Thyroid gland (tissue), 4 donors: Measurements from ENCODE around the gene AFF3. TPM values are rescaled to one million over a fixed set of nuclear protein-coding genes. Genes with fewer than 3 reads are reported as not detected.

Experiments used
- DNase-seq, 2 donors: peaks; one replicate each; pipeline ENCODE4 v3.0.0-alpha.2; 2019
- H3K27ac ChIP-seq, 3 donors: fragments of 200-600 bp; sonication (generic); 1 replicate in 2 of 3; 2 replicates in 1 of 3; pipeline ENCODE4 v1.5.1; 2016 to 2019; ENCODE audit warnings: mild to moderate bottlenecking in 1 of 3, moderate library complexity in 1 of 3
- H3K27me3 ChIP-seq: fragments of 200-600 bp; sonication (generic); one replicate; pipeline ENCODE4 v1.5.1; 2019
- H3K36me3 ChIP-seq, 2 donors: fragments of 200-600 bp; sonication (generic); one replicate each; pipeline ENCODE4 v1.5.1; 2016 to 2019
- H3K4me1 ChIP-seq, 2 donors: fragments of 200-600 bp; sonication (generic); one replicate each; pipeline ENCODE4 v1.5.1; 2017 to 2019
- H3K4me3 ChIP-seq, 3 donors: fragments of 200-600 bp; sonication (generic); replicated peaks in 1 of 3; 1 replicate in 2 of 3; 2 replicates in 1 of 3; pipeline ENCODE4 v1.5.1; 2016; ENCODE audit warnings: mild to moderate bottlenecking in 1 of 3
- H3K9me3 ChIP-seq: fragments of 200-600 bp; sonication (generic); one replicate; pipeline ENCODE4 v1.5.1; 2017
- POLR2A ChIP-seq, 2 donors: fragments of 450-650 bp; IDR thresholded peaks; one replicate each; pipeline ENCODE4 v1.6.1; 2017; ENCODE audit warnings: antibody characterized with exemption in 2 of 2, mild to moderate bottlenecking in 2 of 2, moderate library complexity in 1 of 2
- WGBS, 2 donors: methylation state at CpG; one replicate each; pipeline ENCODE4 v1.1.5; 2017; 5-methylcytosine and 5-hydroxymethylcytosine counted together
- intact Hi-C: fragments of 100-400 bp; cut with DNase I; formaldehyde crosslinking; loops from one replicate; pipeline ENCODE4 v1.15.1; 2023
- total RNA-seq, 4 donors: library from RNA; depleted of rRNA; stranded (reverse); fragments of >200 nt; gene quantifications; one replicate each; pipeline ENCODE4 v1.2.3, GENCODE V29; 2016
- TF ChIP-seq, protein P1 (sequence below), 6 experiments: fragments of 200-600 bp in 3 of 6; fragments of 450-650 bp in 3 of 6; sonication (generic) in 3 of 6; IDR thresholded peaks; one replicate each; pipeline ENCODE4 v1.5.1; 2016 to 2019; ENCODE audit warnings: antibody characterized with exemption in 6 of 6, mild to moderate bottlenecking in 2 of 6, inconsistent platforms in 1 of 6, moderate library complexity in 1 of 6

Gene AFF3
- total RNA-seq, 4 donors from 2014 or later: 0.54 to 2.6 (median 1.1) TPM

DNA sequence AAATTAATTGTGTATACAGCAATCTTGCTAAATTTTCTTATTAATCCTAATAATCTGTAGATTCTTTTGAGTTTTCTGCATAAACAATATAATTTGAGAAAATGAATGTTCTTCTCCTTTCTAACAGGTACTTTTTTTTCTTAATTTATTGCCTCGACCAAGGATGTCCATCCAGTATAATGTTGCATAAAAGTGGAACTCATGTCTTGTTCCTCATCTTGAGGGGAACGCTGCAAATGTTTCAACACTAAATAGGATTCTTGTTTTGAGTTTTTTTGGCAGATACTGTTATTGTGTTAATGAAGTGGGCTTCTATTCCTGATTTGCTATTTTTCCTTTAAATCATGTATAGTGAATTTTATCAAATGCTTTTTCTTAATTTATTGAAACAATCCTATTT, 408.2 kb downstream of the AFF3 start:
- no peak for DNase-seq
- intact Hi-C loops: no loop called here
- TF ChIP-seq, protein P1, sequence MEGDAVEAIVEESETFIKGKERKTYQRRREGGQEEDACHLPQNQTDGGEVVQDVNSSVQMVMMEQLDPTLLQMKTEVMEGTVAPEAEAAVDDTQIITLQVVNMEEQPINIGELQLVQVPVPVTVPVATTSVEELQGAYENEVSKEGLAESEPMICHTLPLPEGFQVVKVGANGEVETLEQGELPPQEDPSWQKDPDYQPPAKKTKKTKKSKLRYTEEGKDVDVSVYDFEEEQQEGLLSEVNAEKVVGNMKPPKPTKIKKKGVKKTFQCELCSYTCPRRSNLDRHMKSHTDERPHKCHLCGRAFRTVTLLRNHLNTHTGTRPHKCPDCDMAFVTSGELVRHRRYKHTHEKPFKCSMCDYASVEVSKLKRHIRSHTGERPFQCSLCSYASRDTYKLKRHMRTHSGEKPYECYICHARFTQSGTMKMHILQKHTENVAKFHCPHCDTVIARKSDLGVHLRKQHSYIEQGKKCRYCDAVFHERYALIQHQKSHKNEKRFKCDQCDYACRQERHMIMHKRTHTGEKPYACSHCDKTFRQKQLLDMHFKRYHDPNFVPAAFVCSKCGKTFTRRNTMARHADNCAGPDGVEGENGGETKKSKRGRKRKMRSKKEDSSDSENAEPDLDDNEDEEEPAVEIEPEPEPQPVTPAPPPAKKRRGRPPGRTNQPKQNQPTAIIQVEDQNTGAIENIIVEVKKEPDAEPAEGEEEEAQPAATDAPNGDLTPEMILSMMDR (IDR thresholded peaks at IDR 0.05): no peak
- 86 to 88% methylated on average over 2 of the region's 2 CpGs for WGBS, 2 donors
- no peaks in the 10 kb centered on the region for H3K9me3 ChIP-seq
- H3K4me3 ChIP-seq: no peak overlapping the region
- no peaks in the 10 kb centered on the region for H3K36me3 ChIP-seq
- no peak overlapping the region for H3K27ac ChIP-seq
- H3K4me1 ChIP-seq: no peaks in the 10 kb centered on the region
- no peaks in the 10 kb centered on the region for H3K27me3 ChIP-seq

DNA sequence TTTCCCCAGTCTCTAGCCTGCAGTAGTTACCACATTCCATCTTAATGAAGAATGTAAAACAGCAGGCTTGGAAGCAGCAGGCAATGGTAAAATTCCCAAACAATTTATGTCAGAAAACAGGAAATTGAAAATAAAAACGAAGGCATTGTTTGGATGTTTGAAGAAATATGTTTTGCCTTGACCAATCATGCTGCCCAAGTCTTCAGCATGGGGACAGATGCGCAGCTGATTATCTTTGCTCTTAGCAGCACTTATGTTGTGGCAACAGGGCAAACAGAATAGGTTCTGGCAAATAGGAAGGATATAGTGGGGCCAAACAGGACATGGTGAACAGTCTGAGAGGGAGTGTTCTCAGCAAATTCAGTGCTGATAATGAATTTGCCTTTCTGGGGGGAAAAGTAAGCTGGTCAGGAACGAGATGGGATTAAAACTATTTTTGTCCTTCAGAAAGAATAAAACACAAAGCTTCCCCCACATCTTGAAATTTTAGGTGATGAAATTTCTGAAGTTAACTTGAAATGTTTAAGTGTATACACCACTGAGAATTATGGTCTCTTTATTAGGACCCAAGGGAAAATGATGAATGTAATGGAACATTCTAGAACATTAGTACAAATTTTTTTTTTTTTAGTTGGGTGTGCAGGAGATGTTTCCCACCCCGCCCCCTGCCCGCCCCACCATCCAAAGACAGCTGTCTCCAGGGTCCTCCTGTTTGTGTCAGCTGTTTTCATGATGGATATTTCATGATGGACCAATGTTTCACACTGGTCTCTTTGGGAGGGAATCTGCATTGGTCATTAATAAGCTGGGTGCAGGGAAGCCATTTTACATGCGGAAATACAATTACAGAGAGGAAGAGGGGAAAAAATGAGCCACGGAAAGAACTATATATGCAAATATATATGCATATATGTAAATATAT, 413.0 kb downstream of the AFF3 start:
- no peaks in the 10 kb centered on the region for H3K9me3 ChIP-seq
- H3K36me3 ChIP-seq: no peaks in the 10 kb centered on the region
- no peak for DNase-seq
- no peak overlapping the region for H3K27ac ChIP-seq
- whole genome bisulfite sequencing, 2 donors: 79 to 83% methylated on average over 7 of the region's 7 CpGs
- no peak overlapping the region for H3K4me3 ChIP-seq
- TF ChIP-seq, protein P1 (IDR thresholded peaks at IDR 0.05): no peak
- no peak for TF ChIP-seq POLR2A (IDR thresholded peaks at IDR 0.05)
- H3K27me3 ChIP-seq: no peaks in the 10 kb centered on the region
- no peaks in the 10 kb centered on the region for H3K4me1 ChIP-seq
- intact Hi-C loops: no loop called here

DNA sequence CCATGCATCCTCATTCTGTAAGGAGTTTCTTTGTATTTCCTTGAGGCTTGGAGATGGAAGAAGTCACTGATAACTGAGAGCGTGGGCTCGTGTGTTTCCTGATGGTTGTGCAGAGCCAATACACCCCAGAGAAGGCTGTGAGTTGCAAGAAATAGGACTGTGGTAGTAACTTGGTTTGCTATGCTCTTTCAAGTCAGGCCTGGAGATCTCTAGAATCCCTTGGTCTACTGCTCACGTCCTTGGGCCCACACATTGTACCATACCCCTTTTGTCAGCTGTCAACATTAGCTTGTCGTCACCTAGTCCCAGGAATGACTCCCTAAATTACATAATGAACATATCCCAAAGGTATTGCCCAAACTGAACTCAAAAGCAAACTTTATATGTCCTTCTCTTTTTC, 414.2 kb downstream of the AFF3 start:
- no peak overlapping the region for H3K27ac ChIP-seq
- WGBS, 2 donors: 72 to 85% methylated on average over 4 of the region's 4 CpGs

DNA sequence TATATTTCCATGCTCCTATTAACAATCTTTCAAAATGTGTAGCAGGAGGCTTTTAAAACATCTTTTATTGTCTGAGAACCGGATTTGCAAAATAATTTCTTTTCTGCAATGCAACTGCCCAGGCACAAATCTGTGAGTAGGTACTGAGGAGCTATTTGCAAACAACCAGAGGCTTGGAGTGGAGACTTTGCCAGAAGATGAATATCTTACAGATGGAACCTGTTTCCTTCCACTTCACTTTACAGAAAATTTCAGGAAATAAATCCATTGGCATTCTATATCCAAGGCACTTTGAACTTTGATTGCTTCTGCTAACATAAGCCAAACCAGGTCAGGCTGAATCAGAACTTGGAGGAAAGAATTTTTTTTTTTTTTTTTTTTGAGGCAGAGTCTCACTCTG, 415.2 kb downstream of the AFF3 start:
- 63 to 85% methylated on average over 1 of the region's 1 CpG for WGBS, 2 donors
- H3K36me3 ChIP-seq: no peaks in the 10 kb centered on the region
- H3K27me3 ChIP-seq: no peaks in the 10 kb centered on the region
- no peaks in the 10 kb centered on the region for H3K4me1 ChIP-seq
- H3K9me3 ChIP-seq: no peaks in the 10 kb centered on the region
- TF ChIP-seq, protein P1 (IDR thresholded peaks at IDR 0.05): no peak
- no peak for TF ChIP-seq POLR2A (IDR thresholded peaks at IDR 0.05)
- no peak overlapping the region for H3K27ac ChIP-seq
- intact Hi-C loops: no loop called here
- no peak for DNase-seq
- H3K4me3 ChIP-seq: no peak overlapping the region

More for the DNA sequence above, 414.2 kb downstream of the AFF3 start:
- Histone ChIP-seq H3K9me3 (no peaks in the 10 kb centered on the region), H3K27me3 (no peaks in the 10 kb centered on the region), H3K4me1 (no peaks in the 10 kb centered on the region), H3K36me3 (no peaks in the 10 kb centered on the region), H3K4me3 (no peak overlapping the region)
- no peak for TF ChIP-seq POLR2A (IDR thresholded peaks at IDR 0.05)
- TF ChIP-seq, protein P1 (IDR thresholded peaks at IDR 0.05): no peak
- intact Hi-C loops: no loop called here
- DNase-seq: no peak

DNA sequence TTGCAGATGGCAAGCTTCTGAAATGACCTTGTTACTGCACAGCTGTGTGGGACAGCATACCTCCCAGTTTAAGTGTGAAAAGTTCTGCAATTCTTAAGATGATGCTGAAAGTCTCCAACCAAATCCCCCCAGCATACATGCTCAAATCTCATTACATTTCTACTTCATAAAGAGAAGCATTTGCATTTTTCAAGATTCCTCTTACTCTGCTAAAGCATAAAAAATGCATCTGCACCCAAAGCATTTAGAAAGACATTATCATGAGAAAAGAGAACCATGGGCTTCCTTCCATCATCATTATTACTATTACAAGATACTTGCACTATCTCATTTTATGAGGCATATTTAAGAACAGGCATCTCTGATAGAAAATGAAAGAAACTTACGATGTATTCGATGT, 415.7 kb downstream of the AFF3 start:
- H3K4me1 ChIP-seq: no peaks in the 10 kb centered on the region
- DNase-seq: no peak
- H3K27me3 ChIP-seq: no peaks in the 10 kb centered on the region
- H3K36me3 ChIP-seq: no peaks in the 10 kb centered on the region
- H3K4me3 ChIP-seq: no peak overlapping the region
- no peak for TF ChIP-seq POLR2A (IDR thresholded peaks at IDR 0.05)
- TF ChIP-seq, protein P1 (IDR thresholded peaks at IDR 0.05): no peak
- H3K27ac ChIP-seq: no peak overlapping the region
- intact Hi-C loops: no loop called here
- H3K9me3 ChIP-seq: no peaks in the 10 kb centered on the region
- WGBS, 2 donors: 75 to 82% methylated on average over 2 of the region's 2 CpGs
